ENCODE results near the gene LRRC45.

Gene LRRC45

DNA sequence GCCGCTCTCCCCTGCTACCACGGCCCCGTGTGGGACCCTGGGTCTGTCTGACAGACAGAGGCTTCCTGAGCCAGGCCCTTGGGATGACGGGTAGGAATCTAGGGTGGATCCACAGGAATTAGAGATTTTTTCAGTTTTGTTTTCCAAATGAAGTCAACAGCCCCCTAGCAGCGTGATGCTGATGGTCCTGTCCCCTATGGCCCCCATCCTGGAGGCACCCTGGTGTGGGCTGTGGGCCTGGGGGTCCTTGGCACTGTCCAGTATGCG lies 15.9 kb upstream of the LRRC45 start:
- no peak for DNase-seq (ENCODE audit: low read depth in 2 of 2, low spot score in 1 of 2)

DNA sequence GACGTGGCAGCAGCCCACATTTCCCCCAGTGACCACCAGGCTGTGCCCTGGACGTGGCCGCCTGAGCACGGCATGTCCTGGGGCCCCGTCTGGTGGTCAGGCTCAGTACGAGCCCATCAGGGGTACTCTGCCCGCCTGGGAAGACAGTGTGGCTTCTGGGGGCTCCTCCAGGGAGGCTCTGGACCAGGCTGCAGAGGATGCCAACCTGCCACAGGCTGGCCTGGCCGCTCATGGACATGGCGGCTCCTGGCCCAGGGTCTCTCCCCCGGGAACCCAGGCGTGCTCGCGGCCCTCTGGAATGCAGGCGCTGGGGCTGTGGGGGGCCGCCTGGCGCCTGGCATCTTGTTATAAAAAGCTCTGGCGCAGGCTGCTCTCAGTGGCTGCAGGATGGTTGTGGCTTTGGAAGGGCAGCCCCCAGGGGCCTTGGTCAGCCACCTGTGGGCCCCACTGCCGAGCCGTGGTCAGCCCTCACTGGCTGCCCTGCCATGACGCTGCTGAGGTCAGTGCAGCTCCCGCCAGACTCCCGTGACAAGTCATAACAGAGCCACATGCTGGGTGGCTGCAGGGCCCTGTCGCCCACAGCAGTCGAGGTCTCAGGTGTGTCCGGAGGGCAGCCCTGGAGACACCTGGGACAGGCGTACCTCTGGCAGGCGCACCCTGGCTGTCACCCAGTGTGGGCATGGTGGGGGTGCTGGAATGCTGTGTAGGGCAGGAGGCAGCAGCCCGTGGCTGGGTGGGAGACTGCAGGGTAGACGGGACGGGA lies 15.4 kb upstream of the LRRC45 start:
- DNase-seq (ENCODE audit: low read depth in 2 of 2, low spot score in 1 of 2), result no peak

DNA sequence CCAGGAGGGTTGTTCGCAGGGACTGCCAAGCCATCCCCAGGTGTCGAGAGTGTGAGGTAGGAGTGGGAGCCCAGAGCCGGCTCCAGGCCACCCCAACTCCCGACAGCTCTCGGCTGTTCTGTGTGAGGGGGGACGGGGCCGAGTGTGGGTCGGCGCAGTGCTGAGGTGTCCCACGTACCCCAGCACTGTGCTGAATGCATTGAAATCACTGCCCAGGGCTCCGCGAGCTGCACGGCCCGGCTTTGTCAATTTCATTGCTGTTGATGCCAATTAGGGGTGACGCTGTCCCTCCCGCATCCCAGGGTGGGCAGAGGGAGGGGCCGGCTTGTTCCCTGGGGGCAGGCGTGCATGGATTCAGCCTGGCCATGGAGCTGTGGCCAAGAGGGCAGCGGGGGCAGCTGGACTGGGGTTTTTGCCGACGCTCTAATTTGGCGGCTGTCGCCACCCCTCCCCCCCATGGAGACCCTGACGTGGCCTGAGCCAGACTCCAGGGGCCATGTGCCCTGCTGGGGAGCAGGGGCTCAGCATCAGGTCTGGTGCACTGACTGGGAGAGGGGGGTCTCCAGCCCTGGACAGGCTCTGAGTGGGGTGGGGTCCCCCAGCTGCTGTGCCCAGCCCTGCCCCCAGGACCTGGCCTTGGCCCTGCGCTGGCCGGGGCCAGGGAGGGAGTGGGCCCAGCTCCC lies 14.7 kb upstream of the LRRC45 start:
- DNase-seq (ENCODE audit: low read depth in 2 of 2, low spot score in 1 of 2), result no peak

DNA sequence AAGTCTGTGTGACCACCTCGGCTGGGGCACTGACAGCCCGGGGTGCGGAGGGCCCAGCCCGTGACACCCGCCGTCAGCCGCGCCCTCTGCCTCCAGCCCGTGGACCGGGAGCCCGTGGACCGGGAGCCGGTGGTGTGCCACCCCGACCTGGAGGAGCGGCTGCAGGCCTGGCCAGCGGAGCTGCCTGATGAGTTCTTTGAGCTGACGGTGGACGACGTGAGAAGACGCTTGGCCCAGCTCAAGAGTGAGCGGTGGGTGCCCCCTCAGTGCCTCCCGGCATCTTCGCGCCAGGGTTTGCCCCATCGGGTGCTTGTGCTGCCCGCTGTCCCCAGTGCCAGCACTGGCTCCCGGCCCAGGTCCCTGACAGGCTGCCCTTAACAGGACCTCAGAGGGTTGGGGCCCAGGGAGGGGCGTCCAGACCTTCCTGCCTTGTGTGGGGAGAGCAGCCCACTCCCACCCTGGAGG lies 14.1 kb upstream of the LRRC45 start:
- no peak for DNase-seq (ENCODE audit: low read depth in 2 of 2, low spot score in 1 of 2)

DNA sequence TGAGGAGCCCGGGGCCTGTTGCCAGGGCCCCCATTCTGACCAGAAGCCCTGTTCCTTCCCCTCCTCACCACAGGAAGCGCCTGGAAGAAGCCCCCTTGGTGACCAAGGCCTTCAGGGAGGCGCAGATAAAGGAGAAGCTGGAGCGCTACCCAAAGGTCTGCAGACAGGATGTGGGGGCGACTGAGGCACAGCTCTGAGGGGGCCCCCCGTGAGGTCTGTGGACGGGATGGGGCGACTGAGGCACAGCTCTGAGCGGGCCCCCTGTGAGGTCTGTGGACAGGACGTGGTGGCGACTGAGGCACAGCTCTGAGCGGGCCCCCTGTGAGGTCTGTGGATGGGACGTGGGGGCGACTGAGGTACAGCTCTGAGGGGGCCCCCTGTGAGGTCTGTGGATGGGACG lies 13.7 kb upstream of the LRRC45 start:
- DNase-seq (ENCODE audit: low read depth in 2 of 2, low spot score in 1 of 2), result no peak

DNA sequence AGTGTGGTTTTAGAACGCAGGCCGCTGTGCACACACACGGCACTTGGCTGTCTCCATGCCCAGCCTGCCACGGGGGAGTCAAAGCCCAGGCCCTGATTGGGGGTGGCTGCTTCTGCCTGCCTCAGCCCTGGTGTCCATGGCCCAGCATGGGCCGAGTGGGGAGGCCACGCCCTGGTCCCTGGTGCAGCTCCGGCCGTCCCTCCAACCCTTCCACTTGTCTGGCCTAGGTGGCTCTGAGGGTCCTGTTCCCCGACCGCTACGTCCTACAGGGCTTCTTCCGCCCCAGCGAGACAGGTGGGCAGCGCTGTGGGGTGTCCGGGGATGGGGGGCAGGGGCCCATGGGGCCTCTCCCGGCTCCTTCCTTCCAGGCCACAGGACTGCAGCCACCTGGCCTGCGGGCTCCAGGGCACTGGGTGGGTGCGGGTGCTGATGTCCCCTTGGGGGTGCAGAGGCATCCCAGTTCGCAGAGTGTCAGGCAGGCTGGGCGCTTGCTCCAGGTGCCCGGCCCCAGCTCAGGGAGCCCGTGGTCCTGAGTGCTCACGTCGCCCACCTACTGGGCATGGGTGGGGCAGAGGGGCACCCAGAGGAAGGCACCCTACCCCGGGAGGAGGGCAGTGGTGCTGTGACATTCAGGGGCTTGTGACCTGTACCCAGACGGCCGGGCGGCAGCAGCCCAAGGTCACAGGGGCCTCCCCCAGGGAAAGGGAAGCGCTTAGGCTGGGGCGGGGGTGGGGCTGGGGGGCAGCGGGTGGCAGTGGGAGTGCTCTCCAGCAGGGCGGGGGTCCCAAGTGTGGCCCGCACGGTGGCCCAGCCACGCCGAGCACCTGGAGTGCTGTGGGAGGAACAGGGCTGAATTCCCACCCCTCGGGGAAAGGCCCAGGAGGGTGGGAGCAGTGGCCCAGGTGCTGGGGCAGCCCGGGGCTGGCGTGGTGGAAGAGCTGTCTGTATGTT lies 12.3 kb upstream of the LRRC45 start:
- DNase-seq (ENCODE audit: low read depth in 2 of 2, low spot score in 1 of 2), result no peak

DNA sequence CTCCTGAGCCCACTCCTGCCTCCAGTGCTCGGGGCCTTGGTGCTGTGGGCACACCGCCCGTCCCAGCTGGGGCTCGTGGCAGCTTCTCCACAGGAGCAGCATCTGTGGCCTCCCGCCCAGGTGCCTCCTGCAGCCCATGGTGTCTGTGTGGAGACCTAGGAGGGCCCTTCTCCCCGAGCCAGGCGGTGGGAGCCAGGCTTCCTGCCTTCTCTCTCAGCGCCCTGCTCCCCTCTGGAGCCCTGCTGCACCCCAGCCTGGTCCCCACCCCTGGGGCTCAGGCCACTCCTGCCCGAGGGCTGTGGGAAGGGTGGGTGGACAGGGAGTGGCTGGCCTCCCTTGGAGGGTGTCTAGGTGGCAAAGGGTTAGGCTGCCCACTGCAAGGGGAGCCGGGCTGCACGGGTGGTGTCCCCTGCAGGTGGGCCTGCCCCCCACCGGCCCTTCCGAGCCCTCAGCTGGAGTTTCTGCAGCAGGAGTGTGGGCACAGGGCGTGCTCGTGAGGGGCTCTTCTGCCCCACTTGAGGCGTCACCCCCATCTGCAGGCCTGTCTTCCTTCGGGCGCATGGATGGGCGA lies 11.4 kb upstream of the LRRC45 start:
- DNase-seq (ENCODE audit: low read depth in 2 of 2, low spot score in 1 of 2), result no peak

DNA sequence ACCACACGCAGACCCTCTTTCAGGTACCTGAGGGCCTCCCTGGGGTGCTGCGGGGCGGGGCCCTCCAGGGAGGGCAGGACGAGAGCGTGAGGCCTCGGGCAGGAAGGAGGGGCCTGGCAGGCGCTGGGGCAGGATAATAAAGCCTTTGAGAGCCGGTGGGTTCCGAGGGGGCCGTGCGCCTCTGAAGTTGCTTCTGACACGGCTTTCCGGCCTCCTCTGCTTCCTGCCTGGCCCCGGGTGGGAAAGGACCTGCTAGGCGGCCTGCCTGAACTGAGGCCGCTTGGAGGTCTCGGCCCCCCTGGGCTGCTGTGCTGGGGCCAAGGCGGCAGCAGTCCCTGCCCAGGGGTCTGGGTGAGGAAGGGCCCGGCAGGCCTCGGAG lies 10.9 kb upstream of the LRRC45 start:
- DNase-seq (ENCODE audit: low read depth in 2 of 2, low spot score in 1 of 2), result no peak

DNA sequence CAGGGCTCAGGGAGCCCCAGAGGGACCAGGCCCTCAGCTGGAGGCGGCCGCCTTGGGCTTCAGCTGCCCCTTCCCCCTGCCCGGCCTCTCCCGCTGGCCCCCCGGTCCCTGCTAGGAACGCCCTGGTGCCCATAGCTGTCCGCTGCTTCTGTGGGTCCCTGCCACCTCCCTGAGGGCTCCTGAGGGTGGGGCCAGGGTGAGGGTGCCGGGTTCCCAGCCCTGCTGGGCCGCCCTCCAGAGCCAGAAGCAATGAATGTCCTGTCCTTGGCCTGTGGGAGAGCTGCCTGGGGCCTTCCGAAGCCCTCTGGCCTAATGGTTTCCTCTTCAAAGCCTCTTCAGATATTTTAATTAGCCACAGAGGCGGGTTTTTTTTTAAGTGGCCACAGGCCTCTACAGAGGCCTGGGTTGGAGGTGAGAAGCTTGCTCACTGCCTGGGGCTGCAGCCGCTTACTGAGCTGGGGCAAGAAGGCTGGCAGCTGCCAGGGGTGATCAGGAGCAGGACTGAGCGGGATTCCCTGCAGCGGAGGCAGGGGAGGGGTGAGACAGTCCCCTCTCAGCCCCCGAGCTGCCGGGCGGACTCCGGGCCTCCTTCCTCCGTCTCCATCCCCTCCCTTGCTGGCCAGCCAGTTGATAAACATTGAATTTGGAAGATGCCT lies 10.3 kb upstream of the LRRC45 start:
- DNase-seq (ENCODE audit: low read depth in 2 of 2, low spot score in 1 of 2), result no peak

DNA sequence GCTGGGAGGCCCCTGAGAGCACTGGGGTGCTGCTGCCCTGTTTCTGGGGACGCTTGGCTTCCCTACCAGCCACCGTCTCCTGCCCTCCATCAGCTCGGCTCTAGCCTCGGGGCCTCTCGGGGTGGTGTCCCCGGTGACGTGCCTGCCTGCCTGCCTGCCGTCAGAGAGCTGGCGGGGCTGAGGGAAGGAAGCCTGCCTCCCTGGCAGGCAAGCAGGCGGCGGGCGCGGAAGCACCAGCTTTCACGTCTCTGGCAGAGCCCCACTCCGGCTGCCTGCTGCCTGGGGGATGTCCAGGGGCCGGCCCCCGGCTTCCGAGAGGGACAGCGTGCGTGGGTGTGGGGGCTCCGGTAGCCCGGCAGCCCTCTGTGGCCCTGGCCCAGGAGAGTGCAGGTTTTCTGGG lies 9.8 kb upstream of the LRRC45 start:
- DNase-seq (ENCODE audit: low read depth in 2 of 2, low spot score in 1 of 2), result no peak

DNA sequence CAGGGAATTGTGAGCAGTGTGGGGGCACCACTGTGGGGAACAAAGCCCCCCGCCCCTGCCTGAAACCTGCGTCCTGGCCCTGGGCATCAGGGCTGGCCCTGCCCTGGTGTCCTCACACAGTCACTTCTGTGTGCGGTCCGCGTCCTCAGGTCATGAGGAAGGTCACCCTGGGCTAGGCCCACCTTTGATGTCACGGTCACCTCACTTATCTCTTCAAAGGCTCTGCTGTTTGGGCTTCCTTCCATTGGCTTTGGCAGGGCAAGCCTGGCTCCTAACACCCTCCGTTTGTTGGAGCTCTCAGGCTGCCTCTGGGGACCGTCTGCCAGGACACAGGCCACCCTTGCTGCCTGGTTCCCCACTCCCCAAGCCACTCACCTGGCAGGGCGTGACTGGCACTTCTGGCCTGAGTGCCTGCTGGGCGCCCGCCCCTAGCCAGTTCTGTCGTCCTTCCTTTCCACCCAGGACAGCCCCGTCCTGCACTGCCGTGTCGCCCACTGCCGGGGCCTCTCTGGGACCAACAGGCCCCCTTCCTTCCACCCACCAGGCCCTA lies 9.3 kb upstream of the LRRC45 start:
- no peak for DNase-seq (ENCODE audit: low read depth in 2 of 2, low spot score in 1 of 2)

DNA sequence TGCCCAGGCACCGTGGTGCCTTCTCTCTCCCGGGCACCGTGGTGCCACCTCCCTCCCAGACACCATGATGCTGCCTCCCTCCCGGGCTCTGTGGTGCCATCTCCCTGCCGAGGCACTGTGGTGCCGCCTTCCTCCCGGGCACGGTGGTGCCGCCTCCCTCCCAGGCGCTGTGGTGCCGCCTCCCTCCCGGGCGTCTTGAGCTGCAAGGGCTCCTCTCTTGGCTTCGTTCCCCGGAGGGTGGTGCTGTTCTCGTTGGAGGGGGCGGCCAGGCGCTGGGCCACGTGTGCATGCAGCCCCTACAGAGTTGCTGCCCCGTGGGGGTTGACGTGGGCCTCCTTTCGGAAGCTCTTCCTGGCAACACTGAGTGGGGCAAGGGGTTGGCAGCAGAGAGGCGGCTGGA lies 8.7 kb upstream of the LRRC45 start:
- DNase-seq (ENCODE audit: low read depth in 2 of 2, low spot score in 1 of 2), result no peak

DNA sequence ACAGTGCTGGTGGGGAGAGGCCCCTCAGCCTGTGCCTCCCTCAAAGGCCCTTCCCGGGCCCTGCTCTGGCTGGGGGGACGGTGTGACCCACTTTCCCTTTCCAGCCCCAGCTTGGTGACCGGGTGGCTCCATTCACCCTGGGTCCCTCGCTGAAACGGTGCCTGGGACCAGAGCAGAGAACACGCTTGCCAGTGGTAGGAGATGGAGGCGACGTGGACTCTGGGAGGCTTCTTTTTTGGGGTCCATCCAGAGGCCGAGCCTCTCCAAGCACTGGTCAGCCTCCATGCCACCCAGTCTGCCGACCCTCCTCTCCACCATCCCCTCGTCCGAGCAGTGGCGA lies 8.2 kb upstream of the LRRC45 start:
- DNase-seq (ENCODE audit: low read depth in 2 of 2, low spot score in 1 of 2), result no peak

DNA sequence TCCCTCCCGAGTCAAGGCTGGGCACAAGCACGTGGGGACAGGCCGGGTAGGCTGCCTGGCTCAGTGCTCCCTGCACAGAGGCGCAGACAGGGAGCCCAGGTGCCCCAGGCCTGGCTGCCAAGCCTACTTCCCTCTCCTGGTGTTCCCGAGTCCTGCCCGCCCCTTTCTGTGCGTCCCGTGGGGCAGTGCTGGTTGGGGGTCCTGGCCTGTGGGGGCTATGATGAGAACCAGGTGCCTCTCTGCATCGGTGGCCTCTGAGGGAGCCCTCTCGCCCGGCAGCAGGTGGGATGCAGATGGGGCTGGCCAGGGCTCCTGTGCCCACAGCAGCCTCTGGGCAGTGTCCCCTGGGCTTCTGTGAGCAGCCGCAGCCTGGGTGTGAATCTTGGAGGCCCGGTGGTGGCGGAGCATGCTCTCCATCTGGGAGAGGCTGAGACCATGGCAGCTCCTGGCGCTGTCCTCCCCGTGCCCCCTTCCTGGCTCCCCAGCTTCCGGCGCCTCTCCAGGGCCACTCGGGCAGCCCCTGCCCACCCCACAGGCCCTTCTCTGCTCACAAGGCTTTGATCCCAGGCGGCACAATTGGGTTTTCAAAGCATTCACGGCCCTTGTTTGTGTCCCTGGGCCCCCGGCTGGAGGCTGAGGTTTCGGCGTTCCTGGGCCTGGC lies 7.7 kb upstream of the LRRC45 start:
- no peak for DNase-seq (ENCODE audit: low read depth in 2 of 2, low spot score in 1 of 2)

DNA sequence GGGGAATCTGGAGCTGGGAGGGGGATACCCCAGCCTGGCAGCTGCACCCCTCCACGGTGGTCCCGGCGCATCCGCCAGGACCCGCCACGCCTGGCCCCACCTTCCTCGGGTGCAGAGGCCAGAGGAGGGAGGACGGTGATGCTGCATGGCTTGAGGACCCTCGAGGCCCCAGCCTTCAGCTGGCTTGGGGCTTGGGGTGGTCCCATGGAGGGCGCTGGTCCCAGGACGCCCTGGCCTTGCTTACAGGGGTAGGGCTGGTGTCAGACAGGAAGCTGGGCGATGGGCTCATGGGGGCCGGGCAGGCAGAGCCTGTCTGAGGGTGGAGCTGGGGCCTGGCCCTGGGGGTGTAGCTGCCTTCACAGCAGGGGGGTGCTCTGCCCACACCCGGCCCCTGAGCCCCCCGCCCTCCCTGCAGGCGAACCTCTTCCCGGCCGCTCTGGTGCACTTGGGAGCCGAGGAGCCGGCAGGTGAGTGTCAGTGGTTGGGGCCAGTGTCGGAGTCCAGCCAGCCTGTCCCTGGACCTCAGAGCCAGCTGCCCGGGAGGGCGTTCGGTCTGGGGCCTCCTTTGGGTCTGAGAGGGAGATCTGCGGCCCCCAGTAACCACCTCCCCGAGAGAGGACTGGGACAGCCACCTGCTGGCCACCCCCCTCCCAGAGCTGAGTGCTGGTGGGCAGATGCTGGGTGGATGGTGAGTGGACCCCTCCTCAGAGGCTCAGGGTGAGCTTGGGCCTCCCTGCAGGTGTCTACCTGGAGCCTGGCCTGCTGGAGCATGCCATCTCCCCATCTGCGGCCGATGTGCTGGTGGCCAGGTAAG lies 6.8 kb upstream of the LRRC45 start:
- DNase-seq (ENCODE audit: low read depth in 2 of 2, low spot score in 1 of 2), result no peak

DNA sequence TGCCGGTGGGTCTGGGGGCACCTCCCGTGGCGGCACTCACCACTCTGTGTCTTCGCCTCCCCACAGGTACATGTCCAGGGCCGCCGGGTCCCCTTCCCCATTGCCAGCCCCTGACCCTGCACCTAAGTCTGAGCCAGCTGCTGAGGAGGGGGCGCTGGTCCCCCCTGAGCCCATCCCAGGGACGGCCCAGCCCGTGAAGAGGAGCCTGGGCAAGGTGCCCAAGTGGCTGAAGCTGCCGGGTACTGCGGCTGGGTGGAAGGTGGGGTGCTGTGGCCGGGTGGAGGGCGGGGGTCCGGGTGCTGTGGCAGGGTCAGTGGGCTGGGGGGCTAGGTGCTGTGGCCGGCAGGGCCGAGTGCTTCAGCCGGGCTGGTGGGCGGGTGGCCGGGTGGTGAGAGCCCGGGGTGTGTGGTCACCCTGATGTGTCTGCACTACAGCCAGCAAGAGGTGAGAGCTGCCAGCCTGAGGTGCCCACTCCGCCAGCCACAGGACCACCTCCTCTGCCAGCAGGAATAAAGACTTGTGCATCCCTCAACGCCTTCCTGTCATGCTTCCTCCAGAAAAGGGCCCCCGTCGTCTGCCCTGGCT lies 6.1 kb upstream of the LRRC45 start:
- DNase-seq (ENCODE audit: low read depth in 2 of 2, low spot score in 1 of 2), result no peak

DNA sequence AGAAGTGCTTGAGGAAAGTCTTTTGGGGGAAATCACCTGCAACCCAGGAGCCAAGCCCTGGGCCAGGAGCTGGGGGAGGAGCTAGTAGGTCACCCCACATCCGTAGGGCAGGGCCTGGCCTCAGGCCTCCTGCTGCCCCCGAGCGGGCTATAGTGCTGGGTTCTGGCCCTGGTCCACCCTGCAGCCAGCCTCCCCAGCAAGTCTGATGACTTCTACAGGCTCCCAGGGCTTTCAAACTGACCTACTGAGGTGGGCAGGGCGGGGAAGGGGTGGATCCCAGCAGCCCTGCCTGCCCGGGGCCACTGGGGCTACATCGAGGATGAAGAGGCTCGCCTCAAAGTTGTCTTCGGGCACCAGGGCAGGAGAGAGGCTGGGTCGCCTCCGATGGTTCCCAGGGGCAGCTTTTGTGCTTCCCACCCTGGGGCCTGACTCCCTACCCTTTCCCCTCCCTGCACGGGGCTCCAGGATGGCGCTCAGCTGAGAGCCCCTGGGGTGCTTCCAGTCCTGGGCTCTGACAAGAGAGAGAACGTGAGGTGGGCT lies 5.4 kb upstream of the LRRC45 start:
- no peak for DNase-seq (ENCODE audit: low read depth in 2 of 2, low spot score in 1 of 2)

DNA sequence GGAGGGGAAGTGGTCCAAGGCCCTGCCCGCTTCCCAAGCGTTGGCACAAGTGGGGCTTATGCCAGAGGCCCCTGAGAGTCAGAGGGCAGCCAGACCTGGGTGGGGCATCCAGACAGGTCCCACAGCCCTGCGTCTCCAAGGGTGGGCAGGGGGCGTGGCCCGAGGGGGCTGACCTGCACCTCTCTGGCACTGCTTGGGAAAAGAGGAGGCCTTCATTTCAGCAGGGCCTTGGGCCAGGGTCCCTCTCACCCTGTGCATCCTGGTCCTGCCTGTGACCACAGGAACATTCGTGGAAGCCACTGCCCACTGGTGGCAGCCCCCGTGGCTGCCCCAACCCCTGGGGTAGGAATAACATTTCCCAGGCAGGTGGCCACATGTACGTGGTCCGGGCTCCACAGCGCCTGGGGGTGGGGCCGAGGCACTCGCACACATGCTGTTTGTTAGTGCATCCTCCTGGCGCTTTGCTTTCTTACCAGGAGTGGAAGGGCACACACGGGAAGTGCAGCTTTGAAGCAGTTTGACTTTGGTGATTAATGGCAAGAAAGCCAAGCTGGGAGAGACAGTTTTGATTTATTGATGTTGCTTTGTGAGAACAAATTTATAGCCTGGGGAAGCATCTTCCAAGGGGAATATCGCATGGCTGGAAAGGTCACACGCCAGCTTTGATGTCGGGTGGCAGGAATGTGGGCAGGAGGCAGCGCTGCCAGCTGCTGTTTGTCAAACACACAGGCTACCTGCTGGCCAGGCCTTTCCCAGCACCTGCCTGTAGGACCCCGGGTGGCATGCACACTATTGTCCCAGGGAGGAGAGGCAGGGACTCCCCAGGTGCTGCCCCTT lies 4.7 kb upstream of the LRRC45 start:
- no peak for DNase-seq (ENCODE audit: low read depth in 2 of 2, low spot score in 1 of 2)

All from stimulated activated CD8-positive, alpha-beta memory T cell treated with anti-CD3 and anti-CD28 coated beads, Interleukin-4, amount 100 ng/mL, for 1 hour (primary cell).